T47D (cell line): Measurements from ENCODE around the gene GOLPH3.

Experiments
- DNase-seq, 2 experiments: peaks; one replicate each; pipeline versions ENCODE4 v3.0.0 to v3.0.0-alpha.2; 2011 to 2012; ENCODE audit warnings: low read depth in 1 of 2, low spot score in 1 of 2
- JUND ChIP-seq: IDR thresholded peaks from 2 replicates; pipeline ENCODE4 v1.6.1; 2012; ENCODE audit warnings: low read depth
- in situ Hi-C: cut with HindIII; loops from 2 replicates; pipeline ENCODE4 v1.10.0; 2016; ENCODE audit warnings: low sequenced_read_pairs, low pct_unique_long_range_greater_than_20kb

Gene GOLPH3

GRCh38 chr5:32116574-32117313 is 57.4 kb downstream of the GOLPH3 start:
- TF ChIP-seq JUND = no peak
- in situ Hi-C loops = no loop called here
- no peak for DNase-seq

GRCh38 chr5:32115985-32116384 is 58.1 kb downstream of the GOLPH3 start:
- no peak for TF ChIP-seq JUND
- DNase-seq = no peak
- in situ Hi-C loops = no loop called here

GRCh38 chr5:32110111-32110696 is 63.9 kb downstream of the GOLPH3 start:
- no peak for TF ChIP-seq JUND
- no peak for DNase-seq
- in situ Hi-C loops = no loop called here

- no peak for TF ChIP-seq JUND
- in situ Hi-C loops = no loop called here
- DNase-seq = no peak
These were observed 64.9 kb downstream of the GOLPH3 start for GRCh38 chr5:32109236-32109635.

GRCh38 chr5:32108167-32108566 is 66.0 kb downstream of the GOLPH3 start:
- DNase-seq = no peak
- TF ChIP-seq JUND = no peak

GRCh38 chr5:32107291-32107690 is 66.8 kb downstream of the GOLPH3 start:
- in situ Hi-C loops = no loop called here
- no peak for DNase-seq
- TF ChIP-seq JUND = no peak

More at GRCh38 chr5:32108167-32108566, 66.0 kb downstream of the GOLPH3 start:
- in situ Hi-C loops = no loop called here

- TF ChIP-seq JUND = no peak
These were observed 70.6 kb downstream of the GOLPH3 start for GRCh38 chr5:32103521-32103920.

GRCh38 chr5:32102254-32102986 is 71.7 kb downstream of the GOLPH3 start:
- no peak for DNase-seq
- in situ Hi-C loops = no loop called here
- TF ChIP-seq JUND = no peak

More at GRCh38 chr5:32103521-32103920, 70.6 kb downstream of the GOLPH3 start:
- no peak for DNase-seq
- in situ Hi-C loops = no loop called here

GRCh38 chr5:32100691-32101302 is 73.3 kb downstream of the GOLPH3 start:
- TF ChIP-seq JUND = no peak
- DNase-seq = no peak
- in situ Hi-C loops = no loop called here

- no peak for DNase-seq
- TF ChIP-seq JUND = no peak
- in situ Hi-C loops = no loop called here
These were observed 73.9 kb downstream of the GOLPH3 start for GRCh38 chr5:32100230-32100629.

- no peak for TF ChIP-seq JUND
- DNase-seq = no peak
- in situ Hi-C loops = no loop called here
These were observed 74.6 kb downstream of the GOLPH3 start for GRCh38 chr5:32099486-32100035.

GRCh38 chr5:32098890-32099310 is 75.2 kb downstream of the GOLPH3 start:
- TF ChIP-seq JUND = no peak
- DNase-seq = no peak
- in situ Hi-C loops = no loop called here

GRCh38 chr5:32098291-32098690 is 75.8 kb downstream of the GOLPH3 start:
- no peak for TF ChIP-seq JUND
- DNase-seq = no peak
- in situ Hi-C loops = no loop called here
